K562 (cell line): ENCODE data around the gene PLK5. TPM values are rescaled to one million over a fixed set of nuclear protein-coding genes. Genes with fewer than 3 reads are reported as not detected.

Source experiments
- CBFA2T3 ChIP-seq: fragments of 450-650 bp; IDR thresholded peaks from 2 replicates; pipeline ENCODE4 v1.6.1; 2017
- MGA ChIP-seq: fragments of 450-650 bp; IDR thresholded peaks from 2 replicates; pipeline ENCODE4 v1.6.1; 2016; ENCODE audit warnings: mild to moderate bottlenecking, moderate library complexity
- MLX ChIP-seq, 2 experiments: fragments of 450-650 bp in 1 of 2; sonication (generic) in 1 of 2; formaldehyde crosslinking; conservative IDR thresholded peaks; 2 replicates each; pipeline versions ENCODE4 v1.4.0 to v1.8.1; 2020 to 2022; ENCODE audit warnings: mild to moderate bottlenecking in 1 of 2, missing genetic modification reagents in 1 of 2
- NBN ChIP-seq: fragments of 450-650 bp; IDR thresholded peaks from 2 replicates; pipeline ENCODE4 v1.6.1; 2016; ENCODE audit warnings: low read depth, mild to moderate bottlenecking
- NKRF ChIP-seq: fragments of 450-650 bp; IDR thresholded peaks from 2 replicates; pipeline ENCODE4 v1.6.1; 2016; ENCODE audit warnings: borderline replicate concordance
- RHOXF2B ChIP-seq: fragments of 250-450 bp; sonication (Bioruptor Pico); conservative IDR thresholded peaks from 2 replicates; pipeline ENCODE4 v1.5.1; 2021
- TAF15 ChIP-seq: fragments of 200-400 bp; formaldehyde crosslinking; IDR thresholded peaks from 2 replicates; pipeline ENCODE4 v1.6.1; 2017; ENCODE audit warnings: mild to moderate bottlenecking, low read depth, low read length, moderate library complexity
- TBL1XR1 ChIP-seq, 2 experiments: IDR thresholded peaks; 2 replicates each; pipeline ENCODE4 v1.6.1; 2012; ENCODE audit warnings: improper control_type of control experiment in 2 of 2, low read length in 2 of 2, mild to moderate bottlenecking in 1 of 2
- ZNF174 ChIP-seq: fragments of 250-450 bp; sonication (Bioruptor Pico); IDR thresholded peaks from 2 replicates; pipeline ENCODE4 v1.4.0; 2020; ENCODE audit warnings: mild to moderate bottlenecking
- ZNF232 ChIP-seq: sonication (generic); formaldehyde crosslinking; IDR thresholded peaks from 2 replicates; pipeline ENCODE4 v1.8.0; 2022; ENCODE audit warnings: mild to moderate bottlenecking, missing genetic modification reagents
- ZNF280A ChIP-seq: fragments of 450-650 bp; IDR thresholded peaks from 2 replicates; pipeline ENCODE4 v1.6.1; 2018; ENCODE audit warnings: mild to moderate bottlenecking, low read depth; ENCODE audit not compliant: partially characterized antibody
- polyA plus RNA-seq, 8 experiments: library from polyadenylated mRNA; depleted of rRNA in 4 of 8; stranded (reverse) in 5 of 8; unstranded in 3 of 8; fragments of >200 nt; fragmentation: Nextera tagmentation in 2 of 8; fragmentation: Illumina TruSeq in 1 of 8; extraction: Ambion mirVana in 2 of 8; extraction: Trizol in 1 of 8; gene quantifications; 2 replicates each; pipeline versions ENCODE4 v1.2.1 to v1.2.3, GENCODE V29; 2011 to 2014; ENCODE audit warnings: inconsistent platforms in 1 of 8, missing spikeins in 1 of 8
- total RNA-seq, 7 experiments: library from RNA; depleted of rRNA in 6 of 7; stranded (reverse); fragments of >200 nt in 6 of 7; fragmentation: Illumina TruSeq in 2 of 7; extraction: Trizol in 2 of 7; gene quantifications; 2 replicates each; pipeline versions ENCODE4 v1.2.1 to v1.2.3, GENCODE V29; 2011 to 2021; ENCODE audit warnings: low replicate concordance in 1 of 7

PLK5 gene
- total and polyA plus RNA-seq, 9 of the 15 experiments (the other 6 are each of a cell fraction or from before 2014, with no cell fraction given) = 0.04 to 0.23 (median 0.11) TPM; not detected in 5

GRCh38 chr19:1507763-1508506, 15.9 kb upstream of the PLK5 start (continued):
- TF ChIP-seq MGA = peak; percentile 97
- no peak for TF ChIP-seq ZNF174 (CRISPR knock-in tag)
- TF ChIP-seq NKRF = peak; percentile 89; the same call in 1 of the 2 replicates
- TF ChIP-seq NBN = peak; percentile 56; the same call in 1 of the 2 replicates
- TF ChIP-seq MLX (CRISPR knock-in tag; conservative IDR thresholded peaks at IDR 0.05) = no peak
- TF ChIP-seq CBFA2T3 = no peak
- no peak for TF ChIP-seq ZNF280A
- TF ChIP-seq TAF15 = no peak
- peak; percentile 77; the same call in 1 of the 2 replicates for TF ChIP-seq RHOXF2B (CRISPR knock-in tag)
- TF ChIP-seq TBL1XR1 (IDR thresholded peaks at IDR 0.05; ENCODE audit: low read length in 2 of 2) = peak in 1 of 2 experiments; percentile 68; a peak in 2 of 4 replicates
- TF ChIP-seq ZNF232 (CRISPR knock-in tag) = no peak
